DMS 273 (cell line): ENCODE data around the gene RPL35A.
"Not testable (repeated sequence)": the region's sequence is repeated elsewhere in the genome, so short reads cannot be mapped to it uniquely, and the experiment has no call there.

ENCODE experiments used
- DNase-seq: peaks from one replicate; lab custom pipeline; 2025; ENCODE audit not compliant: unreplicated experiment; lab: John Stamatoyannopoulos, UW

RPL35A gene

GRCh38 chr3:197951392-197951990 lies 1.5 kb downstream of the RPL35A start:
- peak; percentile 54 for DNase-seq

- no peak for DNase-seq
Measured at GRCh38 chr3:197952440-197952839, 2.5 kb downstream of the RPL35A start.

GRCh38 chr3:197953325-197953724 lies 3.3 kb downstream of the RPL35A start:
- no peak for DNase-seq

DNA sequence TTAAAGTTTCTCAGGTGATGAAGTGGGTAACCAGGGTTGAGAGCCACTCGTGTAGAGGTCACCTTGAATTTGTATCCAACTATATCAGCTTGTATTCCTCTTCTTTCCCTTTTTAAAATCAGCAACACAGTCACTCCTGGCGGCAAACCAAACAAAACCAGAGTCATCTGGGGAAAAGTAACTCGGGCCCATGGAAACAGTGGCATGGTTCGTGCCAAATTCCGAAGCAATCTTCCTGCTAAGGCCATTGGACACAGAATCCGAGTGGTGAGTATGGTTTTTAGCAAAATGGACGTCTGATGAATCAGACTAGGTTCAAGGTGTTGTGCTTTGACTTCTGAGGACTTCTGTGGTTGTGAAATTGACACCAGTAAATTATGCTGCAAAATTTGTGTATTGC lies 3.9 kb downstream of the RPL35A start:
- peak; percentile 35 for DNase-seq

DNA sequence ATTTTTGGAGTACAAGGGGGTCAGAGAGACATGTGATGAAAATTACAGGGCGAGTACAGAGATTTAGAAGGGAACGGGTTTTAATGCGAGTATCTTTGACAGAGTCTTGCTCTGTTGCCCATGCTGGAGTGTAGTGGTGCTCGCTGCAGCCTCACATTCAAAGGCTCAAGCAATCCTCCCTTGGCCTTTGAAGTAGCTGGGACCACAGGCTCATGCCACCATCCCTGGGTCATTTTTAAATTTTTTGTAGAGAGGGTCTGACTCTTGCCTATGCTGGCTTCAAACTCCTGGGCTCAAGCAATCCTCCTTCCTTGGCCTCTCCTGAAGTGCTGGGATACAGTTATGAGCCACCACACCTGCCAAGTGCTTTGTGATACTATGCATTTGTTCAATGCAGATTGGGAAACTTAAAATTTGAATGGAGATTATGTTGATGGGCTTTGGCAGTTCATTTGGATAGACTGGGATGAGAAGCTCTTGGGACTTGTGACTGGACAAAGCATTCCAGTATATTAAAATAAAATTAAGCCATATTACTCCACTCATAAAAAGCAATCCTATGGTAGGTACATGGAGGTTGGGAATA lies 6.0 kb downstream of the RPL35A start:
- peak; percentile 56 for DNase-seq

DNA sequence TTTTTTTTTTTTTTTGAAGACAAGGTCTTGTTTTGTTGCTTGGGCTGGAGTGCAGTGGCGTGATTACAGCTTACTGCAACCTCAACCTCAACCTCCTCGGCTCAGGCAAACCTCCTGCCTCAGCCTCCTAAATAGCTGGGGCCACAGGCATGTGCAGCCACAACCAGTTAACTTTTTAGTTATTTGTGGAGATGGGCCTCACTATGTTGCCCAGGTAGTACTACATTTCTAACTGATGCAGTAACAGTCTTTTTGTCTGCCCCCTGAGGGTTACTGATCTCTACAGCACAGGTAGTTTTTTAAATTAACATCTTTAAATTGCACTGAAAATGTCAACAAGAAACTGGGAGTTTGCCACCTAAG lies 6.6 kb downstream of the RPL35A start:
- peak; percentile 75 for DNase-seq

- no peak for DNase-seq
Measured at GRCh38 chr3:197957790-197958133, 7.8 kb downstream of the RPL35A start.

DNA sequence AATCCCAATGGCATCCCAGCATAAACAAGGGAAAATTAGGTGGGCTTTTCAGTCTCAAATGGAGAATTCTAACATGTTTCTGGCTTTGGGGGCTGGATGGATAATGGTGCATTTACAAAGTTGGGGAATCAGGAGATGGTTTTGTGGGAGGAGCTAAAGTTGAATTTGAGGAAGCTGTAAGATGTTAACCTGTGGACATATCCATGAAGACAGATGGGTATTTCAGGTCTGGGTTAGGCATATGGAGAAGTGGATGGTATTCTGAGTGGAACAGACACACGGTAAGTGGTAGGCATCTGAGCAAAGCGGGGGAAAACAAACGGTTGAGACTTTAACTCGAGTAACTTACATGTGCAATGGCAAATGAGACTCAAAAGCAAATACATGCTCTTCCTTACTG lies 8.4 kb downstream of the RPL35A start:
- peak; percentile 45 for DNase-seq

- DNase-seq, result not testable (repeated sequence)
Measured at GRCh38 chr3:197958848-197959247, 8.9 kb downstream of the RPL35A start.

- DNase-seq, result peak; percentile 51
Measured at GRCh38 chr3:197959500-197959890, 9.5 kb downstream of the RPL35A start.

DNA sequence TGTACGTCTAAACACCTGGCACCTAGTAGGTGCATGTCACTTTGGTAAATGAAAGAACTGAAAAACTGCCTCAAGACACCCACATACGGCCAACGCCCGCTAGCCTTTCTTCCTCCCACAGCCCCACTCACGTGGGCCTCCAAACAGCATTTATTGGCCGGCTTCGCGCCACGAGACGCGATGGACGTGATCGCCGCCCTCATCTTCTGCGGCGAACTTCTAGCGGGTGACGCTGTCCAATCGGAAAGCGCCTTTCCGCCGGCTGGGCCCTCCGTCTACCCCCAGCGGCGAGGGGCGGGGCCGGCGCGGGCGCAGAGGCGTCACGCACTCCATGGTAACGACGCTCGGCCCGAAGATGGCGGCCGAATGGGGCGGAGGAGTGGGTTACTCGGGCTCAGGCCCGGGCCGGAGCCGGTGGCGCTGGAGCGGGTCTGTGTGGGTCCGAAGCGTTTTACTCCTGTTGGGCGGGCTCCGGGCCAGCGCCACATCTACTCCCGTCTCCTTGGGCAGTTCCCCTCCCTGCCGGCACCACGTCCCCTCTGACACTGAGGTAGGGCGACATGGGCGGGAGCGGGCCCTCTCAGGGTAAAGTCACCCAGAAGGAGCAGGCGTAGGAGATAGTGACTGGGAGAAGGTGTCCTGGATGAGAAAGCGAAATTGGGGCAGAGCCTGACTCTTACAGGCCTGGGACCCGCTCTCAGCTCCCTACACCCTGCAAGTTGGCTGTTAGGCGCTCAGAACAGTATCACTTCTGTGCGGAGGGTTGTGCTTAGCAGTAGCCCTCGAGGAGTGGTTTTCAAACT lies 10.1 kb downstream of the RPL35A start, which contains the start of gene LMLN:
Gene LMLN (plus strand): TSS at position 327 of the 803 bp plus-strand sequence. CDS start 29 bp downstream, at position 356.
- DNase-seq, result peak; percentile 99

DNA sequence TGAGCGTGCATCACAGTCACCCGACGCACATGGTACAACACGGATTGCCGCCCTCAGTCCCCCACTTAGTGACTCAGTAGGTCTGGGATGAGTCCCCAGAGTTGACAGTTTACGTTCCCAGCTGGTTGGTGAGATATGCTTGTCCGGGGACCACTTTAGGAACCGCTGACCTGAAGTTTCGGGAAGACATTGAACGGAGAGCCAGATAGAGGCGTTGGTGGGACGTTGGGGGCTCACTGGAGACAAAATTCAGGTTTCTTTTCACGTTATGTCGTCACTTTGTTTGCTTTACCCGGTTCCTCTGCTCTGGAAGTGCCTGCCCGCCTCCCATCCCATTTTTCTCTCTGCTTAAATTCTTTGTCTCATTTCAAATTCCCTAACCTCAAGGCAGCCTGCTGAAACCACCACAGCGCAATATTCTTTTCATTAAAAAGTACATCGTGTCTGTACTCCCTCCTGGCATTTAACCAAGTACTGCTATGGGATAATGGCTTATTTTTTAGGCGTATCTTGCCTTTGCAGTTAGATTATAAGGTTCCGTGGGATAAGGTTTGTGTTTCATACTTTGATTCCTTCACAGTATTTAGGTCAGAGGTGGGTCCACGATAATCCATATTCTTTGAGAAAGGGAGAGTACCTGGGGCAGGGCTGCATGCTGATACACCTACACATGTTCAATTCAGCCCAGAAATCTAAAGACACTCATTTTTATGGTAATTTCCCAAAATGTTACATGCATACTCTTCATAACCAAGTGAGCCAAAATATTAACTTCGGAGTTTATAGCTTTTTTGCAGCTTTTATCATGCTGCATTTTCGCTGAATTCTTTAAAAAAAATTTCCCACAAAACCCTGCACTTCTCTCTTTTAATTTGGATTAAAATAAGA lies 10.9 kb downstream of the RPL35A start:
- DNase-seq, result peak; percentile 51

DNA sequence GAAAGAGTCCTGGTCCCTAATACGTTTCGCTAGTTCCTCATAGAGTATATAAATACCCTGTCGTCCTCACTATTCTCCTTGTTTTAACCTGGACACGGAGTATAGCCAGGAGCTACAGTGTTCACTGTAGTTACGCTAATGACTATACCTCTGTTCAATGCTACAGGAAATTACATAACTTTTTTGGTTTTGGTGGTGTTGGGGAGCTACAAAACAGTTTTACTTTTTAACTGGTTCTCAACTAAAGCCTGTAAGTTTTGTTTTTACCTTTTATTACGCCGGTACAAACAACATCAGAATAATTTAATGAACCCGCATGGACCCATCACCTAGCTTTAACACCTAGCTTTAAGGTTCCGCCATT lies 11.6 kb downstream of the RPL35A start:
- no peak for DNase-seq

- no peak for DNase-seq
Measured at GRCh38 chr3:197963019-197963637, 13.1 kb downstream of the RPL35A start.

GRCh38 chr3:197967337-197967989 lies 17.5 kb downstream of the RPL35A start:
- DNase-seq, result not testable (repeated sequence)

DNA sequence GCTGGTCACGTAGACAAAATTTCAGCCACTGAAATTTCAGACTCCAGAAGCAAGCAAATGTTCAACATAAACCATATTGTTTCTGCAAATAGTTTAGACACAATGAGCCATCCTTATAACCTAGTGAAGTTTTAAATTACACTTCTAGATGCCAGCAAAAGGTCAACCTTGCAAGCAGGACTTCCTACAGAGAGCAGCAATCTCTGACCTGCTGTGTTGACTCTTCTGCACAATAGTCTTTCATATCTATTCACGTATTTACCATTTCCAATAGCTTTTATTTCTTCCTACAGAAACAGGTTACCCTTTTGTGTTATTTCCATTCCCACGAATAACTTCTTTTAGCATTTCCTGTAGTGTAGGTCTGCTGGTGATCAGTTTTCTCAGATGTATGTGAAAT lies 20.6 kb downstream of the RPL35A start:
- no peak for DNase-seq

DNA sequence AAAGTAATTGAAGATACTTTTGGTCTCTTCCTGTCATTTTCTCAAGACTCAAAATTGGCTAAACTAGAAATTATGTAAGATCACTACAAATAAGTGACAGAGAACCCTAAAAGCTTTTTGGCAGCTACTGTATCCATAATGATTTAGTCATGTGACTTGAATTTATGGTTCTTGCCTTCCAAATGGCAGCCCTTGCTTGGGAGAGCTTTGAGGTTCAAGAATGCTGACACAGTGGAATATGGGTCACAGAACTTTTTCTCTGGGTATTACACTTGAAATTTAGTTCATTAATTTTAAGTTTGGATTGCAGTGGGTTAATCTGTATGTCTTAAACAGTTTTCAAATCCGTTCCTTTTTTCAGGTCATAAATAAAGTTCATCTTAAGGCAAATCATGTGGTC lies 24.0 kb downstream of the RPL35A start:
- DNase-seq, result no peak

GRCh38 chr3:197975311-197975710 lies 25.3 kb downstream of the RPL35A start:
- no peak for DNase-seq

DNA sequence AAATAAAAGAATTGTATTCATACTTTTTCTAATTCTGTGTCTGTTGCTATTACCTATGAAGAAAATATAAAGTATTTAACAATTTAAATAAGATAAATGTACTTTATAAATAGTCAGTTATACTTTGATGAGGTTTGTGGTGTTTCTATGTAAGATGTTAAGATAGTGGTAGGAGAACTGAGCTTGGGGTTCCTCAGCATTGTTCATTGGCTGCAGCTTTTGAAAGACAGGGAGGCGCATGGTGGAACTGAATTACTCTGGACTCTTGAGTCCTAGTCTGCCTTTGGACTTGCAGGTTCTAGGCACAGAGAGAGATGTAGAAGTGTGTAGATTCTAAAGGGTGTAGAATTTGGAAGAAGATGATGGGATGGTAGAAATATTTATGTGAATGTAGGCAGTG lies 33.1 kb downstream of the RPL35A start:
- DNase-seq, result no peak

DNA sequence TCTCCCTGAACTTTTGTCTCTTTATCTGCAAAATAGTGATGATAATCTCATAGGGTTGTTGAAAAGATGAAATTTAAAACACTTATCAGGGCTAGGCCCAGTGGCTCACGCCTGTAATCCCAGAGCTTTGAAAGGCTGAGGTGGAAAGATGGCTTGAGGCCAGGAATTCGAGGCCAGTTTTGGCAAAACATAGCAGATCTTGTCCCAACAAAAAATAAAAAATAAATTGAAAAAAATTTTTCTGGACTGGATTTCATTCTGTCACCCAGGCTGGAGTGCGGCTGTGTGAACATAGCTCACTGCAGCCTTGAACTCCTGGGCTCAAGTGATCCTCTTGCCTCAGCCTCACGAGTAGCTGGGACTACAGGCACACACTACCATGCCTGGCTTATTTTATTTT lies 39.7 kb downstream of the RPL35A start:
- no peak for DNase-seq
